ENCODE measurements around the gene TMCC2. TPM values are rescaled to one million over a fixed set of nuclear protein-coding genes. Genes with fewer than 3 reads are reported as not detected.

TMCC2 gene
- total and polyA plus RNA-seq, 11 donors, result 0.97 to 5.1 (median 2.0) TPM

DNA sequence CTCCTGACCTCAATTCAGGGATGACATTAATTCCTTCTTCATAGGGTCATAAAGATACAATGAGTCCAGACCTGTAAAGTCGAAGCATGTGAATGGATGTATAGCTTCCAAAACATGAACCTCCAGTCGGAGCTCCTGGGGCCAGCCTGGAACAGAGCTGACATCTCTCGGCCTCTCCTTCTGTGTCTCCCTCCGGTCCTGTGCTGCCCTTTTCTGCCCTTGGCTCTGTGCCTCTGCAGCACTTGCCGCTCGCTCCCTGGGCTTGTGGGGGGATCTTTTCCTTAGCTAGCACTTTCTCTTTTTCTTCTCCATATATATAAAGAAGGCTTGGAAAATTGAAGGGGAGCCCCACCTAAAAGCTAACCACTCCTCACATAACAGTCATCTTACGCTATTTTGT is 42.5 kb downstream of the TMCC2 start:
- WGBS, 4 donors, result 76 to 86% (median 84%) methylated on average over 7 of the region's 7 CpGs
- peaks cover 0 to 43% (median 13%) of the 10 kb centered on the region in 12 donors for H3K4me1 ChIP-seq
- no peaks in the 10 kb centered on the region for H3K9me3 ChIP-seq
- H3K27ac ChIP-seq, result no peak overlapping the region
- H3K36me3 ChIP-seq, result no peaks in the 10 kb centered on the region
- TF ChIP-seq, protein P1, sequence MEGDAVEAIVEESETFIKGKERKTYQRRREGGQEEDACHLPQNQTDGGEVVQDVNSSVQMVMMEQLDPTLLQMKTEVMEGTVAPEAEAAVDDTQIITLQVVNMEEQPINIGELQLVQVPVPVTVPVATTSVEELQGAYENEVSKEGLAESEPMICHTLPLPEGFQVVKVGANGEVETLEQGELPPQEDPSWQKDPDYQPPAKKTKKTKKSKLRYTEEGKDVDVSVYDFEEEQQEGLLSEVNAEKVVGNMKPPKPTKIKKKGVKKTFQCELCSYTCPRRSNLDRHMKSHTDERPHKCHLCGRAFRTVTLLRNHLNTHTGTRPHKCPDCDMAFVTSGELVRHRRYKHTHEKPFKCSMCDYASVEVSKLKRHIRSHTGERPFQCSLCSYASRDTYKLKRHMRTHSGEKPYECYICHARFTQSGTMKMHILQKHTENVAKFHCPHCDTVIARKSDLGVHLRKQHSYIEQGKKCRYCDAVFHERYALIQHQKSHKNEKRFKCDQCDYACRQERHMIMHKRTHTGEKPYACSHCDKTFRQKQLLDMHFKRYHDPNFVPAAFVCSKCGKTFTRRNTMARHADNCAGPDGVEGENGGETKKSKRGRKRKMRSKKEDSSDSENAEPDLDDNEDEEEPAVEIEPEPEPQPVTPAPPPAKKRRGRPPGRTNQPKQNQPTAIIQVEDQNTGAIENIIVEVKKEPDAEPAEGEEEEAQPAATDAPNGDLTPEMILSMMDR (IDR thresholded peaks at IDR 0.05), result no peak
- TF ChIP-seq POLR2A (IDR thresholded peaks at IDR 0.05), result no peak
- ATAC-seq (no peak), DNase-seq (no peak)
- no peak overlapping the region for H3K4me3 ChIP-seq
- intact Hi-C loops (cut with DNase I), result loop anchor here in 1 of 10 donors (10.0 kb wide), 2 partner anchors 215 to 255 kb away; no protein-coding TSS in a partner anchor
- no peaks in the 10 kb centered on the region for H3K27me3 ChIP-seq

GRCh38 chr1:205270764-205271163 is 43.0 kb downstream of the TMCC2 start:
- TF ChIP-seq POLR2A (IDR thresholded peaks at IDR 0.05), result no peak
- TF ChIP-seq, protein P1 (IDR thresholded peaks at IDR 0.05), result no peak
- DNase-seq, result no peak
- 53 to 68% (median 64%) methylated on average over 8 of the region's 8 CpGs for WGBS, 4 donors
- H3K36me3 ChIP-seq, result no peaks in the 10 kb centered on the region
- H3K27ac ChIP-seq, result no peak overlapping the region
- no peak overlapping the region for H3K4me3 ChIP-seq
- H3K27me3 ChIP-seq, result no peaks in the 10 kb centered on the region
- peaks cover 0 to 46% (median 13%) of the 10 kb centered on the region in 12 donors for H3K4me1 ChIP-seq
- no peaks in the 10 kb centered on the region for H3K9me3 ChIP-seq
- intact Hi-C loops (cut with DNase I), result loop anchor here in 1 of 10 donors (10.0 kb wide), 2 partner anchors 214 to 254 kb away; no protein-coding TSS in a partner anchor
- peak; percentile 38 to 71 (median 44) for ATAC-seq

DNA sequence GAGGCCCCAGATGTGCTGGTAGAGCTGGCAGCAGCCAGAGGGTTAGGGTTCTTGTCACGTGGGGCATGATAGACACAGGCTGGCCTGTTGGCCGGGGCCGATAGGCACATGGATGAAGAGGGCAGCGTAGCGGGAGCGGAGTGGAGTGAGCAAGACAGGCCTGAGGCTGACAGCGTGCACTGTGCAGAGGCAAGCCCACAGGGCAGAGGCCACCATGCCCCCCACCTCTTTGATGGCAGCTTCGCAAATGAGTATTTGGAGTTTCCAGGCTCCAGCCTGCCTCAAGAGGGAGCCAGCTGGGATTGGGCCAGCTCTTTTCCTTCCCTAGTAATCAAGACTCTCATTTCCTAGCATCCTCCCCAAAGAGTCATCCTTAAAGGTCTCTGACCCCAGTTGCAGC is 43.5 kb downstream of the TMCC2 start:
- Histone ChIP-seq H3K27me3 (no peaks in the 10 kb centered on the region), H3K36me3 (no peaks in the 10 kb centered on the region), H3K9me3 (no peaks in the 10 kb centered on the region), H3K4me3 (no peak overlapping the region), H3K4me1 (peaks cover 0 to 46% (median 13%) of the 10 kb centered on the region in 12 donors), H3K27ac (no peak overlapping the region)
- peak in 3 of 4 donors; percentile 18 to 40 (median 19) for ATAC-seq
- no peak for TF ChIP-seq POLR2A (IDR thresholded peaks at IDR 0.05)
- TF ChIP-seq, protein P1 (IDR thresholded peaks at IDR 0.05), result peak in 6 of 12 donors; percentile 7 to 34 (median 16)
- WGBS, 4 donors, result 59 to 71% (median 66%) methylated on average over 5 to 8 of the region's 8 CpGs
- intact Hi-C loops (cut with DNase I), result loop anchor here in 1 of 10 donors (10.0 kb wide), 2 partner anchors 214 to 254 kb away; no protein-coding TSS in a partner anchor
- peak in 2 of 5 donors; percentile 37 to 53 for DNase-seq

DNA sequence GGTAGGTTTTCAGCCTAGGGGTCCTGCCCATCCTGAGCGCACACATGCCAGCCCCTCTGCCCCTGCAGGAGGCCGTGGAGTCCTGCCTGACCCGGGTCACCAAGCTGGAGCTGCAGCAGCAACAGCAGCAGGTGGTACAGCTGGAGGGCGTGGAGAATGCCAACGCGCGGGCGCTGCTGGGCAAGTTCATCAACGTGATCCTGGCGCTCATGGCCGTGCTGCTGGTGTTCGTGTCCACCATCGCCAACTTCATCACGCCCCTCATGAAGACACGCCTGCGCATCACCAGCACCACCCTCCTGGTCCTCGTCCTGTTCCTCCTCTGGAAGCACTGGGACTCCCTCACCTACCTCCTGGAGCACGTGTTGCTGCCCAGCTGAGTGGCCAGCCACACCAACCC is 44.0 kb downstream of the TMCC2 start:
- TF ChIP-seq, protein P1 (IDR thresholded peaks at IDR 0.05), result no peak
- Histone ChIP-seq H3K9me3 (no peaks in the 10 kb centered on the region), H3K36me3 (no peaks in the 10 kb centered on the region), H3K4me1 (peaks cover 0 to 44% (median 13%) of the 10 kb centered on the region in 12 donors), H3K4me3 (no peak overlapping the region), H3K27ac (no peak overlapping the region), H3K27me3 (no peaks in the 10 kb centered on the region)
- DNase-seq (no peak), ATAC-seq (no peak)
- 87 to 94% (median 89%) methylated on average over 17 to 18 of the region's 18 CpGs for WGBS, 4 donors
- intact Hi-C loops (cut with DNase I), result loop anchor here in 2 of 10 donors (2.0 to 10.0 kb wide), 3 partner anchors 53 to 253 kb away; no protein-coding TSS in a partner anchor

Measured in heart left ventricle (tissue), 16 donors.